GM04503 (cell line): ENCODE data around the gene DAP.
"Not testable (repeated sequence)": the region's sequence is repeated elsewhere in the genome, so short reads cannot be mapped to it uniquely, and the experiment has no call there.

Experiments
- DNase-seq: peaks from one replicate; pipeline ENCODE4 v3.0.0-alpha.2; 2012; ENCODE audit warnings: low read depth

DAP gene

DNA sequence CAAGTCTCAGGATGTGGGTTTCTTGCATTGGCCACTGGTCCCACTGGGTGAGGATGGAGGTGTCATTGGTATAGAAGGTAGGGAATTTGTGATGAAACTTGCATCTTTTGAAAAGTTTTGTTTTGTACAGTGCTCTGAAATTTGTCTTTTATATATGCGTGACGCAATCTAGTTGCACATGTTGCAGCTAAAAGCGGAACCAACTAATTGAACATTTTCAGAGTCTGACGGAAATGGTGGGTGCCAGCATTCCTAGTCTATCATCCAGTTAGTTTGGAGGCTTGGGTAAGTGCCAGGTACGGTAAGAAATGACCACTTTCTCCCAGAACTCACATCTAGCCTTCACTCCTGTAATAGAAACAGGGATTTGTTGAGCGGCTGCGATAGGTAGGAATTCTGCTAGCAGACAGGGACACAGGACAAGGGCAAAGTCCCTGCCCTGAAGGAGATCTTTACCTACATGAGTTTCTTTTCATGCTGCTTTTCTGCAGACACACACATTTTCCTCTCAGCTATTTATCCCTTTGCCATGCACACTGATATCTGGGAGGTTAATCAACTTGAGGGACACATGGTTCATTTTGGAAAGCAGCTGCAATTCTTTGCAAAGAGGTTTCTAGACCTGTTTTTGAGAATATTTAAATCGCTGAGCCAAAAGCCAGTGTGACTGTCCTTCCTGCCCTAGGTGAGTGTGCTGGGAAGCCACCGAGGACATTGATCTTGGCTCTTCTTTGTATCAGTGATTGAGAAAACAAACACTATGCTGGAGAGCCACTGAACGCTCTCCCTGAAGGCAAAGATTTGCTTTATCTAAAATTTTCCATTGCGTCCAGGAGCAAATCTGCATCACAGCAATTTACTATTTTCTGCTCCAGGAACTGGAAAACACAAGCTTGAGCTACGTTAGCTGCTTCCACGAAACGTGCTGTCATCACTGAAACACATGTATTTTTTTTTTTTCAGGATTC is 89.7 kb downstream of the DAP start:
- no peak for DNase-seq

GRCh38 chr5:10669983-10670382 is 91.1 kb downstream of the DAP start:
- no peak for DNase-seq

DNA sequence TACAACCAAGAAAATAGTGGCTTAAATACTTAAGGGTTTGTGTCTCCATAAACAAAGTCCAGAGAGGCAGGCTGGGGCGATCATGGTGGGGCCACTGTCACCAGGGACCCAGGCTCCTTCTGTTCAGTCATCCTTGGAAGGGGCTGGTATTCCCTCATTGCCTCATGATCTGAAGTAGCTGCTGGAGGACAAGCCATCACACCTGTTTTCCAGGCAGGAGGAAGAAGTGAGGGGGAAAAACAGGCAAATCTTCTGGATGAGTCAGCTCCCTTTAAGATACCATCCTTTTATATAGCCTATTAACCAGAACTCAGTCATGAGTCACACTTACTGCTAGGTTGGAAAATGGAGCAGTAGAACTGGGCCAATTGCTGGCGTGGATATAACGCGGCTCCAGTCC is 92.3 kb downstream of the DAP start:
- no peak for DNase-seq

DNA sequence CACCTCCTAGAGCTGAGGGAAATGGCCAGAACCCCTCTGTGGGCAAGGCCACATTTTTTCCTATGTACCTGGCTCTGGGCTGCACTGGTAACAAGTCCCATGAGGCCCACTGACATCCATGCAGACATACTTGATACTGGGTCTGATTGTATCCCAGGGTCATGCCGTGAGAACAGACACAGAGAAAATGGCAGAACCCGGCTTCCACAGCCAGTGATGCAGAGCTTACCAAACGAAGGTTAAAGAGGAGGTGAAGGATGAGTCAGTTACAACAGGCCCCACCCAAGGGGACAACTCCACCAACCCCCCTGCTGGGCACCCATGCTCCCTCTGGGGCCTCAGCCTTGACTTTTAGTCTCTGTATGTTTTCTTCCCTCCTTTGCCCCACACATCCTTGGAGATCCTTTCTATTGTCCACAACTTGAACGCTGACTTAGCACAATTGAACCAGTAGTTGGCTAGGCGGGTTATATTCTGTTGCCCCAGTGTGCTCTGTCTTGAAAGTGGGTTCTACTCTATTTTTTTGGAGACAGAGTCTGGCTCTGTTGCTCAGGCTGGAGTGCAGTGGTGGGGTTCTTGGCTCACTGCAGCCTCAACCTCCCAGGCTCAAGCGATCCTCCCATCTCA is 93.5 kb downstream of the DAP start:
- no peak for DNase-seq

DNA sequence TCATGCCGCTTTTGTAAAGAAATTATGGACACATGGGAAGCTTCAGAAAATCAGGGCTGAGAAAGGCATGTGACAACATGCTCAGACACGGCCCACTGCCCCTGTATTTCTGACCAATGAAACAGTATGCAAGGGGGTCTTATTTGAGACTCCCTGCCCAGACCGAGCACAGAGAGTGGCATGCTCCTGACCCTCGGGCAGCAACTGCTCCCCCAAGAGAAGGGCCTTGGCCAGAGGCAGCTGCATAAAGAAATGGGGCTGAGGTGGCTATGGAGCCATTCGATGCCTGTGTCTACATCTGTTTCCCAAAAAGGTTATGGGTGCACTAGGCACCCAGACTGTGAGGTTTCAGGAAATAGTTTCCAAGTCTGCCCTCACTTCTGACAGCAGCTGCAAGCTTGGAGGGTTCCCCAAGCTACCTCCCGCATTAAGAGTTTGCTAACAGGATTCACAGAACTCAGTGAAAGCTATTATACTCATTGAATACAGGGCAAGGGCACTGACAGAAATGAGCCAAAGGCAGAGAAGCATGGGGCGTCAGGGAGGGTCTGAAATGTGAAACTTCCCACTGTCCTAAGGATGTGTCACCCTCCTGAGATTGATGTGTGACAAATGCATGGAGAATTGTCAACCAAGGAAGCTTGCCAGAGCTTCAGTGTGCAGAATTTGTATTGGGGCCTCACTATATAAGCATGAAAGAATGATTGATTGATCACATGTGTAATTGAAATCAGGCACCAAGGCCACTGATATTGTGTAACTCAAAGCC is 94.3 kb downstream of the DAP start:
- DNase-seq = no peak

DNA sequence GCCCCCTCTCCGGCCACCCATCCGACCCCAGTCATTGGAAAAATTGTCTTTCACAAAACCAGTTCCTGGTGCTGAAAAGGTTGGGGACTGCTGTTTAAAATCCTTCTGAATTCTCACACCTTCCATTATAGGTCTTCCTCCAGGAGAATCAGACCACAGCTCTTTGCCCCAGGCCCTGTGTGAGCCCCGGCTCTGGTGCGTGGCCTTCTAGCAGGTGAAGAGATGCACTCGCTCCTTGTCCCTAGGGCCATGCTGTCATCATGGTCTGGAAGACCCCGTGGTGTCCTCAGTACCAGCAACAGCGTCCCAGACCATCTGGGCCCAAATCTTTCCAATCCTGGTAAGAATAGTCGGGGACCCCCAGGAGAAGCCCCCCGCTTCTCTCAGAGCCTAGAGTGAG is 95.2 kb downstream of the DAP start:
- DNase-seq = no peak

DNA sequence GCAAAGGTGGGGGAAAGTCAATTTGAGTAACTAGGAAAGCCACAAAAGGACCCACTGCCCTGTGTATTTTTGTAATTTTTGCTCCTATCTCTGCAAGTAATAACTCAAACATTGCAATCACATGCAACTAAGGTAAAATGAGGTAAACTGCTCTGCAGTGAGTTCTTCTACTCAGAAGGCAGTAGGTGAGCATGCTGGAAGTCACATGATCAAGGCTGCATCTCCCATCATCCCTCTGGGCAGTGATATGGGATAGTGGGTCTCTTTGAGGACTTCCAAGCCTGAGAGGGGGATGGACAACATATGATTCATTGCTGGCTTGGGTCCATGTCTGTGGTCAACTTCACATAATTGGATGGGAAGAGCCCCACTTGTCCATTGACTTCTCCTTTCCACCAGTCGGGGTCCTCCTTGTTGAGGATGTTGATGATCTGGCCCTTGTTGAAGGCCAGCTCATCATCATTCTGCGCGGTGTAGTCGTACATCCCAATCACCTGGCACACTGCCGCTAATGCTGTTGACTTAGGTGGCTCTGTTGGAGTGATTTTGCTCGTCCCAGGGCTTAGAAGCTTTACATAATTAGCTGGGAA is 96.8 kb downstream of the DAP start:
- DNase-seq = not testable (repeated sequence)

- no peak for DNase-seq
Observed at GRCh38 chr5:10663489-10664179, 97.4 kb downstream of the DAP start.

- DNase-seq = no peak
Observed at GRCh38 chr5:10662661-10663488, 98.2 kb downstream of the DAP start.

- DNase-seq = no peak
Observed at GRCh38 chr5:10662083-10662482, 99.0 kb downstream of the DAP start.

GRCh38 chr5:10661401-10661800 is 99.6 kb downstream of the DAP start:
- no peak for DNase-seq

DNA sequence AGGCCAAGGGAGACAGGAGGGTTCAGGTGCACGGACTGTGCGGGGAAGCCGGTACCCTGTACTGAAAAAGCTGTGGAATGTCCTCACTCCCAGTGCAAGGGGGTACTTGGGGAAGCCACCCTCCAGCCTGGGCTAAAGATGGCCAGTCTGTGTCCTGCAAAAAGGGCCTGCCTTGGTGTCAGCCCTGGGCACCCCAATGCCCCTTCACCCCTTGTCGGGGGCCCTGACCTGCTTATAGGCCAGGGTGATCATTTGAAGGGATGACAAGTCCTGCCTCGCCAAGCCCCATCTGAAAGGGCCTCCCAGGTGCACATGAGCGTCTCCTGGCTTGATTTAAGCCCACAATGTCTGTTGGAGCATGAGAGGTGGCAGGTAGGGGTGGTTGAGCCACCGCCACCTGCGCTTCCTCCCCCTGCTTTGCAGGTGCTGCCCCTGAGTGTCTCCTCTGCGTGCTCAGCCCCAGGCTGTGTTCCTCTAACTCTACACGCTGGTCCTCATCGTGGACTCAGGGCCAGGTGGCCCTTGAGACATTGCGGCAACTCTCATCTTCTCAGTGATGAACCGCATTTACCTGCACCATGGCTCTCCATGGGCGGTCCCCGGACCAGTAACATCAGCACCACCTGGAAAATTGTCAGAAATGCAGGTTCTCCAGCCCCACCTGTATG is 100.2 kb downstream of the DAP start:
- DNase-seq = no peak

GRCh38 chr5:10660135-10660534 is 100.9 kb downstream of the DAP start:
- DNase-seq = no peak

DNA sequence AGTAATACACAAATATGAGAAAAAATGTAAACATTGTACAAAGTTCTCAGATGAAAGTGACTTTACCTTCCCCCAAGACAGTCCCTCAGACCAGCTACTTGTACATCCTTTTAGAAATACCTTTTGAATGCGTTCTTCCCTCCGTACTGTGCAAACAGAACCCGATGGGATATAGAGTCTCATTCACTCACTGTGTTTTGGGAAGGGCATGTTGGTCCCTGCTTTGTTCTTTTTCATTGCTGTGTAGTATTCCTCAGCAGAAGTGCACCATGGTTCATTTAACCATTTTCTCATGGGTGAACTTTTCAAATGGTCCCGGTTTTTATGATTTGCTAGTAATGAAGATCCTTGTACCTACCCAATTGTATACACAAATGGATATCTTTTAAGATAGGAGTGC is 102.8 kb downstream of the DAP start:
- no peak for DNase-seq

DNA sequence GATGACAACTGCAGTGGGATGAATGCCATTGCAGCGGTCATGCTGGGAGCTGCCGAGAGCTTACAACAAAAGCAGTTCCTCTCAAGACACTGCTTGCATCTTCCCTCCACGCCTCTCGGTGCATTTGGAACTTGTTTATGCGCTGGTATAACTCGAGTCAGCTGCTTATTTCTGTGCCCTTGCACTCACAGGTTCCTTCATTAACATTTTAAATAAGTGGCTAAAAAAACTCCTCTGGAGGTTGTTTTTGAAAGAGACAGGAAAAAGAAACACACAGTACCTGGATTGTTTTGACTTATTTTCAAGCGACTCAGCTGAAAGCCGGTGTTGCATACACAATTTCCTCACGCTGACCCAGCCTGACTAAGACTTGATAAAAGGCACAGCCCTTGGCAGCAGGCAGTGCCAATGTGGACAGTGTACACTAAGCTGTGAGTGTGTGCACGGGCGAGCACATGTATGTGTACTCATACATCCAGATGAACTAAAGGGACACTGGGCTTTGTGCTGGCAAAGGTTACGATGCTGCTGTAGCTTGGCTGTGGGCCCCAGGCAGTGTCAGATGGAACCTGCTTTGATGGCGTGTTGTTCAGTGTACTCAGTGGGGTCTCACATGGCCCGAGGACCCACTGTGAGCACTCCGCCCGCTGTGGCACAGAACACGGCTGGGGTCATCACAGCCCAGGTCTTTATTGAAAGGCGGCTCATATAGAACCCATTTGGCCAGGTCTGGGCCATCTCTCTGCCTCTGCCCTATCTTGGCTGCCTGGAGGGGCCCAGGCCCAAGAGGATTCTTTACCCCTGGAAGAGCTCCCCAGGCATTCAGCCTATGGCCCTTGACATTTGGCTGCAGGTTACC is 104.8 kb downstream of the DAP start:
- DNase-seq = no peak

DNA sequence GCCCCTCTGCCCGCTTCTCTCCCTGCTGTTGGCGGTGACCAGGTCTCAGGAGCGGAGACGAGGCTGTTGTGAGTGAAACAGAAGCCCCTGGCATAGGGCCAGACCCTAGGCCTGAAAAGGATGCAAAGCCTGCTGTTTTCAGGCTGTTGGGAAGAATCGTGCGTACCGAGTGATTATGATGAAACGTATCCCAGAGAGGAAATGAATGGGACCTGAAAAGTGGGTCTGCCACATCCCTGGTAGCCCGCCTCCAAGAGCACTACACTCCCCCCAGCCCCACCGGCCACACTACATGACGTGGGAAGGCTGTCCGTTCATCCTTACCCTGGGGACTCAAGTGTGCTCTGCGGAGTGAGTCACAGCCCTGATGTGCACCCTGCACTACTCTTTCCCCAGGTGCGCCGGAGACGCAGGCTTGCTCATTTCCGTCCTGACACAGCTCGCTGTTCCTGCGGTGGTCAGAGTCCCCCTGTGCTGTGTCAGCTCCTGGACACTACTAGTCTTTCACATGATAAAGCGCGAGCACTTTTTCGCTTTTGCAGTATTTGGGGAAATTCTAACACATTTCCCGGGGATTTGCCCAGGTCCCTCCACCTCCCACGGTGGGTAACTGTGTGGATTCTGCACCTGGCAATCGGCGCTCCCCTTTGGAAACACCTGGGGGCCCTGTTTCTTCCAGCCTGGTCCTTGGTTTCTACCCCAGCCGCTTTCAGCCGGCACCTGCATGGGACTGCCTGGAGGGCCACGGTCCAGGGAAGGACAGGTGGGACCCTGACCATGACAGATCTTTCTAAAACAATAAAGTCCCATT is 105.7 kb downstream of the DAP start:
- no peak for DNase-seq

GRCh38 chr5:10654566-10654965 is 106.5 kb downstream of the DAP start:
- no peak for DNase-seq

GRCh38 chr5:10653751-10654400 is 107.2 kb downstream of the DAP start:
- DNase-seq = no peak
